Measurements from ENCODE around the gene FOXO3. TPM values are rescaled to one million over a fixed set of nuclear protein-coding genes. Genes with fewer than 3 reads are reported as not detected.

Gene FOXO3
- total RNA-seq, 1 experiment from 2014 or later = 22.1 TPM

DNA sequence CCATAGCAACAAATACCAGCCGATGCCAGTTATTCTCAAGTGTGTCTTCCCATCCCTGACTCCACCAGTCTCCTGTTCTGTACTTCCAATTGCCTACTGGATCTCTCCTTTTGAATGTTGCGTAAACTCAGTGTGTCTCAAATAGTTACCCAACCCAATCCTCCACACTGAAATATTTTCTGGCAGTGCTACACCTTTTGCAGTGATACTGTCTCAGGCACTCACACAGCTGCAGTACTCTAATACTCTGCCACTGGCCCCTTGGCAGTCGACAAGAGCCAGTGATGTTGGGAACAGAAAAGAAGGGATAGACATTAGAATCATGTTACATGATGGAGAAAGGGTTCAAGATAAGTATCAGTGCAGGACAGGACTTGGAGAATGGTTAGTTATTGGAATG lies 31.8 kb upstream of the FOXO3 start:
- H3K27ac Mint-ChIP-seq = no peak overlapping the region
- TF ChIP-seq, protein P1, sequence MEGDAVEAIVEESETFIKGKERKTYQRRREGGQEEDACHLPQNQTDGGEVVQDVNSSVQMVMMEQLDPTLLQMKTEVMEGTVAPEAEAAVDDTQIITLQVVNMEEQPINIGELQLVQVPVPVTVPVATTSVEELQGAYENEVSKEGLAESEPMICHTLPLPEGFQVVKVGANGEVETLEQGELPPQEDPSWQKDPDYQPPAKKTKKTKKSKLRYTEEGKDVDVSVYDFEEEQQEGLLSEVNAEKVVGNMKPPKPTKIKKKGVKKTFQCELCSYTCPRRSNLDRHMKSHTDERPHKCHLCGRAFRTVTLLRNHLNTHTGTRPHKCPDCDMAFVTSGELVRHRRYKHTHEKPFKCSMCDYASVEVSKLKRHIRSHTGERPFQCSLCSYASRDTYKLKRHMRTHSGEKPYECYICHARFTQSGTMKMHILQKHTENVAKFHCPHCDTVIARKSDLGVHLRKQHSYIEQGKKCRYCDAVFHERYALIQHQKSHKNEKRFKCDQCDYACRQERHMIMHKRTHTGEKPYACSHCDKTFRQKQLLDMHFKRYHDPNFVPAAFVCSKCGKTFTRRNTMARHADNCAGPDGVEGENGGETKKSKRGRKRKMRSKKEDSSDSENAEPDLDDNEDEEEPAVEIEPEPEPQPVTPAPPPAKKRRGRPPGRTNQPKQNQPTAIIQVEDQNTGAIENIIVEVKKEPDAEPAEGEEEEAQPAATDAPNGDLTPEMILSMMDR (conservative IDR thresholded peaks at IDR 0.05) = no peak
- H3K14ac ChIP-seq (ENCODE audit: insufficient read depth, low read length) = no peak overlapping the region

More for the DNA sequence above, 31.8 kb upstream of the FOXO3 start:
- no peaks in the 10 kb centered on the region for H3K36me3 Mint-ChIP-seq (ENCODE audit: insufficient read depth in 1 of 3, low read depth in 3 of 3)
- H3K79me2 ChIP-seq (ENCODE audit: insufficient read depth, low read length) = no peaks in the 10 kb centered on the region
- no peak overlapping the region for H3K9ac ChIP-seq (ENCODE audit: extremely low read depth, insufficient read length, low read length)
- no peak overlapping the region for H2BK15ac ChIP-seq (ENCODE audit: low read depth, low read length)
- no peaks in the 10 kb centered on the region for H3K79me1 ChIP-seq (ENCODE audit: insufficient read depth, low read depth, low read length, poor library complexity, severe bottlenecking)
- no CpG with 5 or more reads among the region's 3 CpGs for WGBS (ENCODE audit: extremely low coverage, insufficient read length, low lambda C conversion rate)
- H3K56ac ChIP-seq (ENCODE audit: insufficient read length, low read depth, low read length) = no peak overlapping the region
- H3K4me3 Mint-ChIP-seq = no peak overlapping the region
- no peak overlapping the region for H4K8ac ChIP-seq (replicated peaks; ENCODE audit: insufficient read length, low read depth, low read length)
- H3K23ac ChIP-seq (ENCODE audit: insufficient read length, low read depth, low read length) = no peak overlapping the region
- H3K4ac ChIP-seq (ENCODE audit: low read depth, low read length) = no peak overlapping the region
- H2AFZ ChIP-seq (ENCODE audit: low read length) = no peak overlapping the region
- no peaks in the 10 kb centered on the region for H3K23me2 ChIP-seq (ENCODE audit: insufficient read length, low read depth, low read length, poor library complexity, severe bottlenecking)
- H3K27me3 ChIP-seq (ENCODE audit: insufficient read depth, low read length) = no peaks in the 10 kb centered on the region
- H2BK5ac ChIP-seq (ENCODE audit: insufficient read length, low read length) = no peak overlapping the region
- H3K27ac ChIP-seq (ENCODE audit: insufficient read length, low read depth, low read length) = no peak overlapping the region
- H3K4me1 ChIP-seq (ENCODE audit: insufficient read depth, low read length) = no peaks in the 10 kb centered on the region
- DNase-seq = no peak
- H2BK20ac ChIP-seq (ENCODE audit: low read depth, low read length, poor library complexity, severe bottlenecking) = no peak overlapping the region
- no peak overlapping the region for H4K91ac ChIP-seq (ENCODE audit: insufficient read length, low read depth, low read length)
- H3T11ph ChIP-seq (ENCODE audit: low read length) = no peak overlapping the region
- no peak overlapping the region for H2BK120ac ChIP-seq (ENCODE audit: low read depth, low read length, poor library complexity, severe bottlenecking)
- no peaks in the 10 kb centered on the region for H4K20me1 ChIP-seq (ENCODE audit: control insufficient read depth, insufficient read depth, insufficient read length)
- H3K18ac ChIP-seq (ENCODE audit: insufficient read length, low read depth, low read length) = no peak overlapping the region
- H2AK5ac ChIP-seq (ENCODE audit: insufficient read length, low read length) = no peak overlapping the region
- H3K27me3 Mint-ChIP-seq (ENCODE audit: low read depth) = peaks cover 5% of the 10 kb centered on the region
- no peak overlapping the region for H4K5ac ChIP-seq (ENCODE audit: insufficient read length, low read depth, low read length)
- peaks cover 11% of the 10 kb centered on the region in 2 experiments for H3K4me1 Mint-ChIP-seq
- no peak overlapping the region for H3K4me2 ChIP-seq (ENCODE audit: insufficient read depth, insufficient read length, low read length)
- H3K9me3 Mint-ChIP-seq = no peaks in the 10 kb centered on the region
- H2BK12ac ChIP-seq (ENCODE audit: insufficient read length, low read depth, low read length) = no peak overlapping the region
- H3K9me3 ChIP-seq (ENCODE audit: control insufficient read depth, low read depth, low read length) = no peaks in the 10 kb centered on the region
